ENCODE data around the gene SOBP. TPM values are rescaled to one million over a fixed set of nuclear protein-coding genes. Genes with fewer than 3 reads are reported as not detected.

Gene SOBP
- total RNA-seq, 1 experiment from 2014 or later, result 10.1 TPM

DNA sequence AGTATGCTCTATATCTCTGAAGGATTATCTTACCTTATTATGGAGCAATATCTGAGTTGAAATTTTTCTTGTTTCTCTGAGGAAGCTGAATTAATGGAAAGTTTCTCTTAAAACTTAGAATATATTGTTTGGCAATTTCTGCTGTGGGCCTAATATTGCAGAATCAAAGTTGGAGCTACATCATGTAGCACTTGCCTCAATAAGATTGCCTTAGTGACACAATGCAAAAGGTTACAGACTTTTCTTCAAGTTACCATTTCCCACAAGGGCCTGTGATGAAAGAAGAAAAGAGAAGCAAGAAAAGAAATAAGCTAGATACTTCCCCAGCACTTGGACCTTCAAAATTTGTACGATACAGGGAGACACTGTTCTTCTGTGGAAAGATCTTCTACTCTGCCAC, 151.2 kb downstream of the SOBP start:
- TF ChIP-seq, protein P1, sequence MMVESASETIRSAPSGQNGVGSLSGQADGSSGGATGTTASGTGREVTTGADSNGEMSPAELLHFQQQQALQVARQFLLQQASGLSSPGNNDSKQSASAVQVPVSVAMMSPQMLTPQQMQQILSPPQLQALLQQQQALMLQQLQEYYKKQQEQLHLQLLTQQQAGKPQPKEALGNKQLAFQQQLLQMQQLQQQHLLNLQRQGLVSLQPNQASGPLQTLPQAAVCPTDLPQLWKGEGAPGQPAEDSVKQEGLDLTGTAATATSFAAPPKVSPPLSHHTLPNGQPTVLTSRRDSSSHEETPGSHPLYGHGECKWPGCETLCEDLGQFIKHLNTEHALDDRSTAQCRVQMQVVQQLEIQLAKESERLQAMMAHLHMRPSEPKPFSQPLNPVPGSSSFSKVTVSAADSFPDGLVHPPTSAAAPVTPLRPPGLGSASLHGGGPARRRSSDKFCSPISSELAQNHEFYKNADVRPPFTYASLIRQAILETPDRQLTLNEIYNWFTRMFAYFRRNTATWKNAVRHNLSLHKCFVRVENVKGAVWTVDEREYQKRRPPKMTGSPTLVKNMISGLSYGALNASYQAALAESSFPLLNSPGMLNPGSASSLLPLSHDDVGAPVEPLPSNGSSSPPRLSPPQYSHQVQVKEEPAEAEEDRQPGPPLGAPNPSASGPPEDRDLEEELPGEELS (CRISPR knock-in tag; IDR thresholded peaks at IDR 0.05), result no peak
- TF ChIP-seq, protein P2, sequence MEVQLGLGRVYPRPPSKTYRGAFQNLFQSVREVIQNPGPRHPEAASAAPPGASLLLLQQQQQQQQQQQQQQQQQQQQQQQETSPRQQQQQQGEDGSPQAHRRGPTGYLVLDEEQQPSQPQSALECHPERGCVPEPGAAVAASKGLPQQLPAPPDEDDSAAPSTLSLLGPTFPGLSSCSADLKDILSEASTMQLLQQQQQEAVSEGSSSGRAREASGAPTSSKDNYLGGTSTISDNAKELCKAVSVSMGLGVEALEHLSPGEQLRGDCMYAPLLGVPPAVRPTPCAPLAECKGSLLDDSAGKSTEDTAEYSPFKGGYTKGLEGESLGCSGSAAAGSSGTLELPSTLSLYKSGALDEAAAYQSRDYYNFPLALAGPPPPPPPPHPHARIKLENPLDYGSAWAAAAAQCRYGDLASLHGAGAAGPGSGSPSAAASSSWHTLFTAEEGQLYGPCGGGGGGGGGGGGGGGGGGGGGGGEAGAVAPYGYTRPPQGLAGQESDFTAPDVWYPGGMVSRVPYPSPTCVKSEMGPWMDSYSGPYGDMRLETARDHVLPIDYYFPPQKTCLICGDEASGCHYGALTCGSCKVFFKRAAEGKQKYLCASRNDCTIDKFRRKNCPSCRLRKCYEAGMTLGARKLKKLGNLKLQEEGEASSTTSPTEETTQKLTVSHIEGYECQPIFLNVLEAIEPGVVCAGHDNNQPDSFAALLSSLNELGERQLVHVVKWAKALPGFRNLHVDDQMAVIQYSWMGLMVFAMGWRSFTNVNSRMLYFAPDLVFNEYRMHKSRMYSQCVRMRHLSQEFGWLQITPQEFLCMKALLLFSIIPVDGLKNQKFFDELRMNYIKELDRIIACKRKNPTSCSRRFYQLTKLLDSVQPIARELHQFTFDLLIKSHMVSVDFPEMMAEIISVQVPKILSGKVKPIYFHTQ (CRISPR knock-in tag; IDR thresholded peaks at IDR 0.05), result no peak
- TF ChIP-seq NFE2L1 (CRISPR knock-in tag; IDR thresholded peaks at IDR 0.05), result no peak
- TF ChIP-seq, protein P3, sequence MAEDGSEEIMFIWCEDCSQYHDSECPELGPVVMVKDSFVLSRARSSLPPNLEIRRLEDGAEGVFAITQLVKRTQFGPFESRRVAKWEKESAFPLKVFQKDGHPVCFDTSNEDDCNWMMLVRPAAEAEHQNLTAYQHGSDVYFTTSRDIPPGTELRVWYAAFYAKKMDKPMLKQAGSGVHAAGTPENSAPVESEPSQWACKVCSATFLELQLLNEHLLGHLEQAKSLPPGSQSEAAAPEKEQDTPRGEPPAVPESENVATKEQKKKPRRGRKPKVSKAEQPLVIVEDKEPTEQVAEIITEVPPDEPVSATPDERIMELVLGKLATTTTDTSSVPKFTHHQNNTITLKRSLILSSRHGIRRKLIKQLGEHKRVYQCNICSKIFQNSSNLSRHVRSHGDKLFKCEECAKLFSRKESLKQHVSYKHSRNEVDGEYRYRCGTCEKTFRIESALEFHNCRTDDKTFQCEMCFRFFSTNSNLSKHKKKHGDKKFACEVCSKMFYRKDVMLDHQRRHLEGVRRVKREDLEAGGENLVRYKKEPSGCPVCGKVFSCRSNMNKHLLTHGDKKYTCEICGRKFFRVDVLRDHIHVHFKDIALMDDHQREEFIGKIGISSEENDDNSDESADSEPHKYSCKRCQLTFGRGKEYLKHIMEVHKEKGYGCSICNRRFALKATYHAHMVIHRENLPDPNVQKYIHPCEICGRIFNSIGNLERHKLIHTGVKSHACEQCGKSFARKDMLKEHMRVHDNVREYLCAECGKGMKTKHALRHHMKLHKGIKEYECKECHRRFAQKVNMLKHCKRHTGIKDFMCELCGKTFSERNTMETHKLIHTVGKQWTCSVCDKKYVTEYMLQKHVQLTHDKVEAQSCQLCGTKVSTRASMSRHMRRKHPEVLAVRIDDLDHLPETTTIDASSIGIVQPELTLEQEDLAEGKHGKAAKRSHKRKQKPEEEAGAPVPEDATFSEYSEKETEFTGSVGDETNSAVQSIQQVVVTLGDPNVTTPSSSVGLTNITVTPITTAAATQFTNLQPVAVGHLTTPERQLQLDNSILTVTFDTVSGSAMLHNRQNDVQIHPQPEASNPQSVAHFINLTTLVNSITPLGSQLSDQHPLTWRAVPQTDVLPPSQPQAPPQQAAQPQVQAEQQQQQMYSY (CRISPR knock-in tag; IDR thresholded peaks at IDR 0.05), result no peak
- TF ChIP-seq NR1H2 (CRISPR knock-in tag; IDR thresholded peaks at IDR 0.05), result no peak
- TF ChIP-seq GABPB1 (CRISPR knock-in tag; IDR thresholded peaks at IDR 0.05), result no peak
- no peak for TF ChIP-seq NFATC4 (CRISPR knock-in tag; IDR thresholded peaks at IDR 0.05)
- no peak for TF ChIP-seq ETV6 (CRISPR knock-in tag; IDR thresholded peaks at IDR 0.05)
- TF ChIP-seq, protein P4, sequence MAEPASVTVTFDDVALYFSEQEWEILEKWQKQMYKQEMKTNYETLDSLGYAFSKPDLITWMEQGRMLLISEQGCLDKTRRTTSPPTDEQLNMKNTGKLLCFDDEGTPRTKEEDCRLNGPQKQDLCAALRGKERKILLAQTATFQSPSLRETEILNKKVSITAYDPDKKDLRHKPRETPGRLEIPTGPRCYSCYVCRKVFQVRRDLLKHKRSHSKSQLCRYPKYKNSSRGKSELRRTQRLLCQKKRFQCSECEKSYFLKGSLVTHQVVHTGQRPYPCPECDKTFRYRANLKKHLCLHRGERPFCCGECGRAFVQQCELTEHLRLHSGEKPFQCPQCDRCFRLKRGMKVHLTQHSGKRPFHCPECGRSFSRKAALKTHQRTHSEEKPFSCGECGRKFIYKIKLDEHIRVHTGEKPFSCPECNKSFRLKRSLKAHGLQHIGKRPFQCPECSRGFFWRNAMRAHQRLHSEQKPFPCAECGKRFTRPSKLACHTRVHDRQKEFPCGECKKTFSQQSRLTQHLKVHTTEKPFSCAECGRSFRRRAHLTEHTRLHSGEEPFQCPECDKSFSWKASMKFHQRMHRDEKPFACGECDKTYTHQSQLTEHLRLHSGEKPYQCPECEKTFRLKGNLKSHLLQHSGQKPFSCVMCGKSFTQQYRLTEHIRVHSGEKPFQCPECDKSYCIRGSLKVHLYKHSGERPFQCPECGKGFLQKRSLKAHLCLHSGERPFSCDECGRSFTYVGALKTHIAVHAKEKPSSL (CRISPR knock-in tag; conservative IDR thresholded peaks at IDR 0.05), result no peak
- TF ChIP-seq TP53 (CRISPR knock-in tag; IDR thresholded peaks at IDR 0.05), result no peak
- no peak for TF ChIP-seq OVOL2 (CRISPR knock-in tag; IDR thresholded peaks at IDR 0.05; ENCODE audit: borderline replicate concordance)
- Mint-ChIP-seq H3K4me1 (no peaks in the 10 kb centered on the region), H3K9me3 (no peaks in the 10 kb centered on the region), H3K27me3 (ENCODE audit: low read depth) (no peaks in the 10 kb centered on the region), H3K36me3 (no peaks in the 10 kb centered on the region), H3K27ac (no peak overlapping the region), H3K4me3 (no peak overlapping the region)
- POLR2A ChIA-PET, result no interaction called here
- CTCF ChIA-PET, result interaction anchor here (0.9 to 1.4 kb wide), 2 partner anchors 14 to 644 kb away, joined by 3 to 5 read pairs; no protein-coding TSS in a partner anchor
- DNase-seq (ENCODE audit: low spot score) (no peak), ATAC-seq (no peak)

GRCh38 chr6:107641500-107641941, 151.6 kb downstream of the SOBP start:
- no peaks in the 10 kb centered on the region for H3K27me3 Mint-ChIP-seq (ENCODE audit: low read depth)
- DNase-seq (ENCODE audit: low spot score), result no peak
- H3K36me3 Mint-ChIP-seq, result no peaks in the 10 kb centered on the region
- no peak overlapping the region for H3K27ac Mint-ChIP-seq
- no peak overlapping the region for H3K4me3 Mint-ChIP-seq
- ATAC-seq, result no peak
- H3K4me1 Mint-ChIP-seq, result no peaks in the 10 kb centered on the region
- CTCF ChIA-PET, result interaction anchor here (0.9 to 1.4 kb wide), 2 partner anchors 14 to 644 kb away, joined by 3 to 5 read pairs; no protein-coding TSS in a partner anchor
- POLR2A ChIA-PET, result no interaction called here
- H3K9me3 Mint-ChIP-seq, result no peaks in the 10 kb centered on the region
- TF ChIP-seq ZNF263 (CRISPR knock-in tag; IDR thresholded peaks at IDR 0.05; ENCODE audit: low read depth) (no peak), SMAD4 (CRISPR knock-in tag; IDR thresholded peaks at IDR 0.05) (no peak), HMGA2 (CRISPR knock-in tag; IDR thresholded peaks at IDR 0.05) (no peak), MXD4 (CRISPR knock-in tag; IDR thresholded peaks at IDR 0.05; ENCODE audit: borderline replicate concordance) (no peak), RELA (CRISPR knock-in tag; IDR thresholded peaks at IDR 0.05; ENCODE audit: borderline replicate concordance) (no peak), ZNF396 (CRISPR knock-in tag; IDR thresholded peaks at IDR 0.05; ENCODE audit: borderline replicate concordance) (no peak)
- TF ChIP-seq, protein P3 (CRISPR knock-in tag; IDR thresholded peaks at IDR 0.05), result no peak

Data from WTC11 (cell line).